Measurements from ENCODE around the gene GSTM1.

Gene GSTM1

GRCh38 chr1:109732390-109732881 lies 44.8 kb downstream of the GSTM1 start:
- DNase-seq, result no peak

DNA sequence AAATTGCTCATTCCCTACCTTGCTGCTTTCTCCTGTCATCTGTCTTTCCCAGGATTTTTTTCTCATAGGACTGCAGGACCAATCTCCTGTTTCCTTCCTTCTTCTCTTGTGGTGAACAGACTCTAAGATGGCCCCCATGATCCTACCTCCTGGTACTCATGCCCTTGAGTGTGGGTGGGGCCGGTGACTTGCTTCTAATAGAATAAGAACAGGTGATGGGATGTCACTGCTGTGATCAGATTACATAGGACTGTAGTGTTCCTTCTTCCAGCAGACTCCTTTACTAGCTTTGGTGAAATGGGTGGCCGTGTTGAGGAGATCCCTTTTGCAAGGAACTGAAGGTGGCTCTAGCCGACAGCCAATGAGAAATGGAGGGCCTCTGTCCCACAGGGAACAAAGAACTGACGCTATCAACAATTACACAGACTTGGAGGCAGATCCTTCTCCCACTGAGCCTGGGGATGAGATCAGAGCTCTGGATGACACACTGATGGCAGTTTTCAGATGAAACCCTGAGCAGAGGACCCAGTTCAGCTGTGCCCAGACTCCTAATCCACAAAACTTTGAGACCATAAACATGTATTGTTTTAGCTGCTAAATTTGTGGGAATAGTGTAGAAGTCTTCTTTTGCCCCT lies 45.7 kb downstream of the GSTM1 start:
- DNase-seq, result no peak

DNA sequence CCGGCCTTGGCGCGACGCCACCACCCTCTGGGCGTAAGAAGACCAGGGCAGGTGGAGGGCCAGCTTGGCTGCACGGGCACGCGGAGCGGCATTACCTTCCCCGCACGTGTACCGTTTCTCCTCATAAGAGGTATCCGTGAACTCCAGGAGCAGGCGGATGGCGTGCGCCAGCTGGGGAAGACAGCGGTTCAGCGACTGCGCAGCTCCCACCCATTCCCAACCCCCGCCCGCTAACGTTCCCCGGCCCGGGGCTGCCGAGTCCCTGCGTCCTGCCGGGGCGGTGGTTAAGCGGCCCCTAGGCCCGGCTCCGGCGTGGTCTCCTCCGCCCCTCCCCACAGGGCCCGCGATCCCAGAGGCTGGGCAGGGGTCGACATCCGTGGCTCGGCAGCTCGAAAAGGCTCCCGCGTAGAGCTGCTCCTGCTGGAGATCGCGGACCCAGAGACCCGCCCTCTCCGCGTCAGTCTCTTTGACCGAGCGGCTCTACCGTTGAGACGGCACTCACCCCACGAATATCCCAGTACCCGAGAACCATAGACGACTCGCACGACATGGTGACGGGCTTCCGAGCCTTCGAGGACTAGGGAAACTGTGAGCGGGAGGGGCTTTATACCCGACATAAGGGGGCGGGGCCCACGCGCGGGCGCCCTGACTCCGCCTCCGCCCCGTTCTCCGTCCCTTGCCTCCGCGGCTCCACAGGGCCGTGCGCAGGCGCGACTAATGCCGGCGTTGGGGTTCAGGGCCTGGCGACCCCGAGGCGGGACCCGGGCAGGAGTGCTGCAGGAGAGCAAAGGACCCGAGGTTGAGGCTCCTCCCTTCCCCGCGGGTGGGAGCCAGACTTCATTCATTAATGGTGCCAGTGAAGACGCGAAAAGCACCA lies 52.4 kb downstream of the GSTM1 start:
- peak; percentile 78 for DNase-seq

DNA sequence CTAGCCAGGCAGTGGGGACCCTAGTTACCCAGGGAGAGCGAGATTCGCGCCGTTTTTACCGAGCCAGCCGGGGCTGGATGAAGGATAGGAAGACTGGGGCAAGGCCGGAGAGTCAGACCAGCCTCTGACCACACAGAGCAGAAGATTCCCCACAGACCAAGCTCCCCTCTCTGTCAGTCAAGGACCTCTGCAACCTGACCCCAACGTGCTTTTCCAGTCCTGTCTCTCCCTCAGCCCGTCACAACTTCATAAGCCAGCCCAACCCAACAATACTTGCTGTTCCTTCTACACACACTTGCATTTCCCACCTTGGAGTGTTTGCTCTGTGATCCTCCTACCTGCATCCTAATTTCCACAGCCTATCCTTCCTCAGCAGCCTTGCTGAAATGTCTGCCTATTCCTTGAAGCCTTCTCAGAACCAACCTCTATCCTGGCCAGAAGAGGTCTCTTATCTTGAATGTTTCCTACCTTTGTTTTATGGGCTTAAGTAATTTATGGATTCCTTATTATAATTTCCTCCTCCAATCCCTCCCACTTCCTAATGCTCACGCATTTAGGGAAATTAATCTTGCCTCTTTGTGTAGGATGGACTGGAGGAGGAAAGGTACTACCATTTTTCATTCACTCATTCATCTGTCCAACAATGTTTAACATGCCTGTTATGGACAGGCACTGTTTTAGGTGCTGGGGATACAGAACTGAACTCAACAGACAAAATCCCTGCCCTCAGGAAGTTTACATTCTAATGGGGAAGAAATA lies 53.2 kb downstream of the GSTM1 start, which contains the start of gene GSTM3:
Gene GSTM3, minus strand, starts transcription at position 424 of the 759 bp plus-strand sequence. CDS start 751 bp downstream, outside the sequence.
- DNase-seq, result no peak
